Activated CD8-positive, alpha-beta memory T cell treated with anti-CD3 and anti-CD28 coated beads, Interleukin-2, amount 10 ng/mL, durations not matched to agents 7 days and 5 days (primary cell): Measurements from ENCODE around the gene PHLPP1. TPM values are rescaled to one million over a fixed set of nuclear protein-coding genes. Genes with fewer than 3 reads are reported as not detected.

Experiments used
- ATAC-seq: fragments of 150-1000 bp; cut with Tn5 transposase; one replicate; pipeline ENCODE4 v1.10.0; 2021; ENCODE audit warnings: moderate library complexity
- CTCF ChIA-PET: fragments of 350-600 bp; sonication (Branson Sonifier 250); formaldehyde crosslinking; loops from one replicate; lab custom pipeline; 2021; ENCODE audit warnings: antibody characterized with exemption; lab: Charles Lee
- DNase-seq: peaks from one replicate; pipeline ENCODE4 v3.0.0-alpha.2; 2020
- H3K27ac Mint-ChIP-seq: one replicate; pipeline ENCODE4 v1.8.0; 2021; ENCODE audit warnings: mild to moderate bottlenecking, mixed read lengths
- H3K27me3 Mint-ChIP-seq: one replicate; pipeline ENCODE4 v1.8.0; 2021; ENCODE audit warnings: mixed read lengths
- H3K36me3 Mint-ChIP-seq: one replicate; pipeline ENCODE4 v1.8.0; 2021; ENCODE audit warnings: mild to moderate bottlenecking, mixed read lengths
- H3K4me1 Mint-ChIP-seq: one replicate; pipeline ENCODE4 v1.8.0; 2021; ENCODE audit warnings: mixed read lengths
- H3K4me3 Mint-ChIP-seq: one replicate; pipeline ENCODE4 v1.8.0; 2021; ENCODE audit warnings: mild to moderate bottlenecking, moderate library complexity, mixed read lengths
- H3K9me3 Mint-ChIP-seq: one replicate; pipeline ENCODE4 v1.8.0; 2022; ENCODE audit warnings: low read depth, mixed read lengths
- total RNA-seq, 2 experiments: library from RNA; stranded (reverse); gene quantifications; one replicate each; pipeline ENCODE4 v1.2.3, GENCODE V29; 2021

Gene PHLPP1
- total RNA-seq, 2 experiments from 2014 or later, result 9.8 to 18.3 TPM

DNA sequence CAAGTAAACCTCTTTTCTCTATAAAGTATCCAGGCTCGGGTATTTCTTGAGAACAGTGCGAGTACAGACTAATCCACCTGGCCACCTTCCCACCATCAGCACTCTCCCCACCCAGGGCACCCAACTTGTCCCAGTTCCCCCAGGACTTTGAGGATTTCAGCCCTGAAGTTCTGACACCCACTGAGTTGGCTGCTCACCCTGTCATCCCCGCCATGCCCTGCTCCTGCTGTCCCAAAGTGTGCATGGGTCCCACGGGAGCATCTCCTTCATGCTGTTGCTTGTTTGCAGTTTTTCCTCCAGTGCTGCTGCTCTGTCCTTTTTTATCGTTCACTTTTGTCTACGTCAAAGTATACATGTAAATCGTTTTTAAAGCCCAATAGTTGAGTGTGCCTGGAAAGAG is 273.9 kb downstream of the PHLPP1 start:
- CTCF ChIA-PET, result no interaction called here

DNA sequence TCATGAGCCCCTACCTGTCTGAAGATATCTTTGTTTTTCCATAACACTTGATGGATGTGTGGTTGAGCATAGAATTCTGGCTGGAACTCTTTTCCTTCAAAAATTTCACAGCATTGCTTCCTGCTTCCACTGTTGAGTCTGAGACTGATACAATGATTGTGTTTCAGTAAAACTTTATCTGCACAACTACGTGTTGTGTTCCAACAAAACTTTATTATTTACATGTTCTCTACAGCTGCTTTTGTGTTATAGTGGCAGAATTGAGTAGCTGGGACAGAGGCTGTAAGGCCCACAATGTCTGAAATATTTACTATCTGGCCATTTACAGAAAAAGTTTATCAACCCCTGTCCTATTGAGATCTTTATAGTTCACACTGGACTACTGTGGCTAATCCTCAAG is 275.3 kb downstream of the PHLPP1 start:
- ATAC-seq (no peak), DNase-seq (no peak)
- Mint-ChIP-seq H3K27me3 (peaks cover 44% of the 10 kb centered on the region), H3K4me3 (no peak overlapping the region), H3K4me1 (no peaks in the 10 kb centered on the region), H3K9me3 (no peaks in the 10 kb centered on the region), H3K36me3 (no peaks in the 10 kb centered on the region), H3K27ac (no peak overlapping the region)
- CTCF ChIA-PET, result no interaction called here

More for the DNA sequence above, 273.9 kb downstream of the PHLPP1 start:
- no peak for ATAC-seq
- Mint-ChIP-seq H3K4me1 (no peaks in the 10 kb centered on the region), H3K9me3 (no peaks in the 10 kb centered on the region), H3K4me3 (no peak overlapping the region), H3K27ac (no peak overlapping the region), H3K36me3 (no peaks in the 10 kb centered on the region), H3K27me3 (peaks cover 35% of the 10 kb centered on the region)
- DNase-seq, result no peak

DNA sequence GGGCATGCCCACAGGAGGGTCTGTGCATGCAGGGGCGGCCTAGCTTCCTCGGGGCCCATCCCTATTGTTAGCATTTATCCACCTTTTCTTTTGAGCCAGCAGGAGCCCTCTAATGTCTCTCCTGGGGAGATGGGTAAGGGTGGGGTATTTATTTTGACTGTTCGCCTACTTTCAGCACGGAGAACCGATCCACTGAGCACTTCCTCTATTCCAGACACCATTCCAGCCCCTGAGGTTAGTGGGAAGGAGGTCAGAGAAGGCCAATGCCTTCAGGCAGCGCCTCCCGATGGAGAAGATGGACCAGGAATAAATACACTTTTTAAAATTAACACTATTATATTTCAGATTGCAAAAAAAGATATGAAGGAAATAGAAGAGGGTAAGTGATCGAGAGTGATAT is 276.0 kb downstream of the PHLPP1 start:
- no peak for DNase-seq
- CTCF ChIA-PET, result no interaction called here
- Mint-ChIP-seq H3K4me1 (no peaks in the 10 kb centered on the region), H3K36me3 (no peaks in the 10 kb centered on the region), H3K27me3 (peaks cover 48% of the 10 kb centered on the region), H3K4me3 (no peak overlapping the region), H3K9me3 (no peaks in the 10 kb centered on the region), H3K27ac (no peak overlapping the region)
- ATAC-seq, result no peak

DNA sequence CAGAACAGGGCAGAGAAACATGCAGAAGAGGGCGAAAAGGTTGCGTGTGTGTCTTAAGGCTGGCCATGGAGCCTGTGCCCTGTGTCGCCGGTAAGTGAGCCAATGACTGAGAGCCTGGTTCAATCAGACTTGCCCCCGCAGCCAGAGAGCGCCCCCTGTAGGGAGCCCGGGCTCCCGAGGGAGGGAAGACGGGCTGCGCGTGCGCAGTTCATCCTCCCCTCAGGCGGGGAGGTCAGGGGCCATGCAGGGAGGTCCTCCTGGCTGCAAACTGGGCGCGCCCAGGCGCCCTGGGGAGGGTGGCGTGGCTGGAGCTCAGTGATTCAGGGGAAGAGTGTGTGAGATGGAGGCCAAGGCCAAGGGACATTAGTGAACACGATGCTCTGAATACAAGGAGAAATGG is 276.6 kb downstream of the PHLPP1 start:
- CTCF ChIA-PET, result interaction anchor here (2.5 kb wide), 1 partner anchor 9 kb away, joined by 11 read pairs; no protein-coding TSS in a partner anchor
- DNase-seq, result no peak
- peaks cover 52% of the 10 kb centered on the region for H3K27me3 Mint-ChIP-seq
- H3K4me1 Mint-ChIP-seq, result no peaks in the 10 kb centered on the region
- no peak overlapping the region for H3K27ac Mint-ChIP-seq
- H3K36me3 Mint-ChIP-seq, result no peaks in the 10 kb centered on the region
- no peak for ATAC-seq
- H3K9me3 Mint-ChIP-seq, result no peaks in the 10 kb centered on the region
- no peak overlapping the region for H3K4me3 Mint-ChIP-seq

DNA sequence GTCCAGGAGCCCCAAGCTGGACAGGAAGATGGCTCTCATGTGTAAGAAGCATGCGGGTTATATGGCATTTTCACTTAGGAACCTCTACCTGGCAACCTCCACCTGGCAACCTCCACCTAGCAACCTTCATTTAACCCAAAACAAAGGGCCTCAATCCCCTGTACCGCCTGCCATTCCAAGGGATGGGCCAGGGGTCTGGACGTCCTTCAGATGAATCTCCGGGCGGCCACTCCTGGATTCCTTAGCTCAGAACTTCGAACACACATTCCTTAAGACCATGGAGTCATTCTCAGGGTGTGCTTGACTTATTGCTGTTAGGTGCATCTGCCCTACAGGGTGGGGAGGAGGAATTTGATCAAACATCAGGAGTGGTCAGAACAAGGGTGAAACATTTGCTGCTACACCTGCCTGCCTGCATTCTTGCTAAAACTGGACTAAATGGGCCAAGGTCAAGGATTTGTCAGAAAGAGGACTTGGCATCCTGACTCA is 277.6 kb downstream of the PHLPP1 start:
- CTCF ChIA-PET, result interaction anchor here (2.5 kb wide), 1 partner anchor 10 kb away, joined by 11 read pairs; no protein-coding TSS in a partner anchor
- no peak for DNase-seq

DNA sequence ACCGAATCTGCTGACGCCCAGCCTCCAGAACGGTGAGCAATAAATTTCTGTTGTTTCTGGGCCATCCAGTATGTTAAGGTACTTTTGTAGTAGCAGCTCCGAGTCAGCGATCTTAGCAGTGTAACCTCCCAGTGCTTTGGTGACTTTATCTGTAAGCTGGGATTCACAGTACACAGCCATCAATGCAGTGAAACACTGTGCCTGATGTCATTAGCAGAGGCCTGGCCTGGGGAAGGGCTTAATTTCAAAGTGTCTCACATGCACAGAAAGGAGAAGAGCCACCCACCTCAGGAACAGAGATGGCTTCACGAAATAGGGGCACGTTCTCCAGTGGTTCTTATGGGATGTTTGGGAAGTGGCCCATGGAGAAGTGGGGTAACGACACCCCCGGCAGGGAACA is 281.2 kb downstream of the PHLPP1 start:
- CTCF ChIA-PET, result interaction anchor here (1.1 kb wide), 1 partner anchor 14 kb away, joined by 4 read pairs; no protein-coding TSS in a partner anchor
- Mint-ChIP-seq H3K4me3 (no peak overlapping the region), H3K27ac (no peak overlapping the region), H3K27me3 (peaks cover 37% of the 10 kb centered on the region), H3K4me1 (no peaks in the 10 kb centered on the region), H3K36me3 (no peaks in the 10 kb centered on the region), H3K9me3 (no peaks in the 10 kb centered on the region)
- no peak for ATAC-seq
- no peak for DNase-seq

More for the DNA sequence above, 277.6 kb downstream of the PHLPP1 start:
- Mint-ChIP-seq H3K27ac (no peak overlapping the region), H3K27me3 (peaks cover 52% of the 10 kb centered on the region), H3K36me3 (no peaks in the 10 kb centered on the region), H3K9me3 (no peaks in the 10 kb centered on the region), H3K4me3 (no peak overlapping the region), H3K4me1 (no peaks in the 10 kb centered on the region)
- ATAC-seq, result no peak

DNA sequence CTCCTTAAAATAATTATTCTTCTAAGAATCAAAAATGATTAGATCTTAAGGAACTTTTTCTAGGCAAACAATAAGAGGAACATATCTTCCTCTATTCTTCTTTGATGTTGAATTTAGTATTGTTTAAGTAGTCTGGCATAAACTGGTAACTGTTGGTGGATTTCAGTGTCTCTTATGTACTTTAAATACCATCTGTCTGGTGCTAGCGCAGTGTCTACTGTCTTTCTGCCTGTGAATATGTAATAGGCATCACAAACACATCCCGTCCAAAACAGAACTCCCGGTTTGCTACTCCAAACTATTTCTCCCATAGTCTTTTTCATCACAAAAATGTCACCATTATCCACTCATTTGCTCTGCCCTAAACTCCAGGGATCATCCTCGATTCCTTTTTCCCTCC is 281.7 kb downstream of the PHLPP1 start:
- Mint-ChIP-seq H3K36me3 (no peaks in the 10 kb centered on the region), H3K4me3 (no peak overlapping the region), H3K27ac (no peak overlapping the region), H3K4me1 (no peaks in the 10 kb centered on the region), H3K9me3 (no peaks in the 10 kb centered on the region), H3K27me3 (peaks cover 35% of the 10 kb centered on the region)
- ATAC-seq (no peak), DNase-seq (no peak)
- CTCF ChIA-PET, result no interaction called here

DNA sequence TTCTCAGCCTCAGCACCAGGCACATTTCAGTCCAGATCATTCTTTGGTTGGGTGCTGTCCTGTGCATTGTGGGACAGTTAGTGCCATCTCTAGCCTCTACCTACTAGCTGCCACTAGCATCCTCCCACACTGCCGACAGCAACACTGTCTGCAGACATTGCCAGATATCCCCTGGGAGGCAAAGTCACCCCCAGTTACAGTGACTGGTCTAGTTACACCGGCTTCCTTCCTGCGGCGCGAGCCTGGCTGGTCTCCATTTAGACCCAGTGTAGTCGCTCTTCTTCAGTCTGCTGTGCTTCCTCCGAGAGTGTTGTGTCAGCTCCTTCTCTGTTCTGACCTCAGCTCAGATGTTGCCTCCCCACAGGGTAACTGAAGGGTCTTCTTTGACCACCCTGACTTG is 283.1 kb downstream of the PHLPP1 start:
- Mint-ChIP-seq H3K27ac (no peak overlapping the region), H3K36me3 (no peaks in the 10 kb centered on the region), H3K4me1 (no peaks in the 10 kb centered on the region), H3K4me3 (no peak overlapping the region), H3K9me3 (no peaks in the 10 kb centered on the region), H3K27me3 (peaks cover 30% of the 10 kb centered on the region)
- CTCF ChIA-PET, result interaction anchor here (0.7 to 2.1 kb wide), 2 partner anchors 18 to 412 kb away, joined by 3 to 6 read pairs; no protein-coding TSS in a partner anchor
- ATAC-seq, result no peak
- no peak for DNase-seq

DNA sequence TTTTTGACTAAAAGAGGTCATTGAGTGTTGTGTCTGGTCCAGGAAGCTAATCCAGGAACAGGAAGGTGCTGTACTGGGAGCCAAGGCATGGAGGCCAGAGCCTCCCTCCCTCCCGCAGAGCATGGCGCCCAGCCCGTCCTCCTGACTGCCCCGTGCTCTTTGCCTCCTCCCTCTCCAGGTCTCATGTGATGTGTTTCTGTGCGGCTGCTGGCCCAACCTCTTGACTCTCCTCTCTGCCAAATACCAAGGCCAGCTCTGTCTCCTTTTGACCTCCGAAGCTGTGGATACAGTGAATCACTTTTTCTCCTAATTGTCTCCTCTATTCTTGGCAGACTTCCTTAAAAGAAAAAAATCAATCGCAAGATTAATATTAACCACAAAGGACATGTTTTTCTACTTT is 284.1 kb downstream of the PHLPP1 start:
- Mint-ChIP-seq H3K4me3 (no peak overlapping the region), H3K27ac (no peak overlapping the region), H3K27me3 (peaks cover 22% of the 10 kb centered on the region), H3K9me3 (no peaks in the 10 kb centered on the region), H3K4me1 (no peaks in the 10 kb centered on the region), H3K36me3 (no peaks in the 10 kb centered on the region)
- DNase-seq, result no peak
- CTCF ChIA-PET, result interaction anchor here (0.7 to 2.1 kb wide), 2 partner anchors 17 kb away, joined by 3 to 6 read pairs; no protein-coding TSS in a partner anchor
- no peak for ATAC-seq

DNA sequence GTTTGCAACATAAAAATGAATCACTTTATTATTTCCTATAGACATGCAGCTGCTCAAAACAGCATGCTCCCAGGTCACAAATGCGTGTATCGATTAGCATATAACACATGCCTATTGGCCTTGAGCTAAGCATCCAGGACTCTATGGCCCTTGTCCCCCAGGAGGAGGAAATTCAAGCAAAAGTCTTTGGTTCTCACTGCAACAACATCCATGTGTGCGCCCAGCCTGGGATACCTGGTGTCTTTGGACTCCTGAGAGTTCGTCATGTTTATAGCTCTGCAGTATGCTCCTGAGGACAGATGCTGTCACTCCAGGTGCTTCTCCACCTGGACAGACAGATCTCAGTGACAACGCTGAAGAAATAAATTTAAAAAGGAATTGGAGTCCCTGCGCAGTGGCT is 284.6 kb downstream of the PHLPP1 start:
- no peaks in the 10 kb centered on the region for H3K36me3 Mint-ChIP-seq
- CTCF ChIA-PET, result interaction anchor here (0.7 to 2.1 kb wide), 3 partner anchors 17 to 42 kb away, joined by 3 to 6 read pairs (median 3); no protein-coding TSS in a partner anchor
- H3K9me3 Mint-ChIP-seq, result no peaks in the 10 kb centered on the region
- H3K27ac Mint-ChIP-seq, result no peak overlapping the region
- H3K4me3 Mint-ChIP-seq, result no peak overlapping the region
- H3K27me3 Mint-ChIP-seq, result peaks cover 19% of the 10 kb centered on the region
- DNase-seq, result no peak
- H3K4me1 Mint-ChIP-seq, result no peaks in the 10 kb centered on the region
- no peak for ATAC-seq

DNA sequence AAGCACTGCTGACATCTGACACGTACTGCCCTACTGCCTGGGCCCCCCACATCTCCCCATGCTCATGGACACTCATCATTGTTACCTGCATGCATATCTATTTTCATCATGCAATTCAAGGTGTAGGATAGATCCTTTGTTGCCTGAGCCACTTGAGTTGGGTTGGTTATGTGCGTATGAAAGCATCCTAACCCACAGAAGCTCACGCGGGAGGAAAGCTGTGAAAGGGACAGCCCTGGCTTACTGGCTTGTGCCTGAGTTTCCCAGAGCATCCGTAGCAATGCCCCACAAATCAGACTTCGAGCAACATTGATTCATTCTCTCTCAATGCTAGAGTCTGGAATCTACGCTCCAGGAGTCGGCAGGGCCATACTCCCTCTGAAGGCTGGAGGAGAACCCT is 285.5 kb downstream of the PHLPP1 start:
- H3K9me3 Mint-ChIP-seq, result no peaks in the 10 kb centered on the region
- H3K36me3 Mint-ChIP-seq, result no peaks in the 10 kb centered on the region
- ATAC-seq, result no peak
- no peak overlapping the region for H3K27ac Mint-ChIP-seq
- CTCF ChIA-PET, result interaction anchor here (1.1 kb wide), 1 partner anchor 43 kb away, joined by 3 read pairs; no protein-coding TSS in a partner anchor
- no peak overlapping the region for H3K4me3 Mint-ChIP-seq
- no peak for DNase-seq
- peaks cover 14% of the 10 kb centered on the region for H3K27me3 Mint-ChIP-seq
- no peaks in the 10 kb centered on the region for H3K4me1 Mint-ChIP-seq

DNA sequence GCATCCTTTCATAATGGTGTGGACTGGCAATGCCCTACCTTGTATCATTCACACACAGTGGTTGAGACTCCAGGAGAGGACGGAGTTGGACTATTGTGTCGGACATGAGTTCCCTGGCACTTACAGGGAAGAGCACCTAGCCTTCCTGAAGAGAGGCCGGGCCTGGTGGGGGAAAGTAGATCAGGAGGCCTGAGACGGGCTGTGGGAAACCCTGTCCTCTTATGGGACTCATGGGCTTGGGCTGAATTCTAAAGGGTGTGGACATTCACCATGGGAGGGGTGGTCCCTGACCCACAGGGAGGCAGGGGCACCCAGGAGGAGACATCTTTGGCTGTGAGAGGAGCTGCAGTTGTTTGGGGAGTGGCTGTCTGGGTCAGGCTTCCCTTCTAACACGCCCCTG is 286.5 kb downstream of the PHLPP1 start:
- CTCF ChIA-PET, result no interaction called here

DNA sequence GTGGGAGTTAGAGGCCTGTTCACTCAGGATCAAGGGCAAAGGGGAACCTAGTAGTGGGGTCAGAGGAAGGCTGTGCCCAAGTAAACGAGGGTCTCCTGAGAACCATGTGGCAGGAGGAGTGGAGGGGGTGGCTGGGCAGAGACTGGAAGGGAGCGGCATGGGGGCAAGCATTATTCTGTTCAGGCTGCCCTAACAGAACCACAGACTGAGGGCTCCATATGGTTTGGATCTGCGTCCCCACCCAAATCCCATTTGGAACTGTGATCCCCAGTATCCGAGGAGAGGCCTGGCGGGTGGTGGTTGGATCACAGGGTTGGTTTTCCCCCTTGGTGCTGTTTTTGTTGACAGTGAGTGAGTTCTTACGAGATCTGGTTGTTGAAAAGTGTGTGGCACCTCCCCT is 287.0 kb downstream of the PHLPP1 start:
- Mint-ChIP-seq H3K27me3 (peaks cover 8% of the 10 kb centered on the region), H3K36me3 (no peaks in the 10 kb centered on the region), H3K27ac (no peak overlapping the region), H3K4me3 (no peak overlapping the region), H3K4me1 (no peaks in the 10 kb centered on the region), H3K9me3 (no peaks in the 10 kb centered on the region)
- CTCF ChIA-PET, result no interaction called here
- ATAC-seq (no peak), DNase-seq (no peak)

More for the DNA sequence above, 286.5 kb downstream of the PHLPP1 start:
- Mint-ChIP-seq H3K36me3 (no peaks in the 10 kb centered on the region), H3K4me3 (no peak overlapping the region), H3K9me3 (no peaks in the 10 kb centered on the region), H3K27me3 (peaks cover 8% of the 10 kb centered on the region), H3K27ac (no peak overlapping the region), H3K4me1 (no peaks in the 10 kb centered on the region)
- ATAC-seq (no peak), DNase-seq (no peak)

DNA sequence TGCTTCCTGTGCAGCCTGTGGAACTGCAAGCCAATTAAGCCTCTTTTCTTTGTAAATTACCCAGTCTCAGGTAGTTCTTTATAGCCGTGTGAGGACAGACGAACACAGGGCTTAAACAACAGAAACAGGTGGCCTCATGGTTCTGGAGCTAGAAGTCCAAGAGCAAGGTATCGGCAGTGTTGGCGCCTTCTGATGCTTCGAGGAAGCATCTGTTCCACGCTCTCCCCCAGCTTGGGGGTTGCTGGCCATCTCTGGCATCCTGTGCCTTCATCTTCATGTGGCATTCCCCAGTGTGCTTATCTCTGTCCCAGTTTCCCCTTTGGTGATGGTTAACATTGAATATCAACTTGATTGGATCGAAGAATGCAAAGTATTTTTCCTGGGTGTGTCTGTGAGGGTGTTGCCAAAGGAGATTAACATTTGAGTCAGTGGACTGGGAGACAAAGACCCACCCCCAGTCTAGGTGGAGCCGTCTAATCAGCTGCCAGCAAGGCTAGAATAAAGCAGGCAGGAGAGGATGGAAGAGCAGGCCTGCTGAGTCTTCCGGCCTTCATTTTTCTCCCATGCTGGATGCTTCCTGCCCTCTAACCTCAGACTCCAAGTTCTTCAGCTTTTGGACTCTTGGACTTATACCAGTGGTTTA is 287.6 kb downstream of the PHLPP1 start:
- DNase-seq (no peak), ATAC-seq (no peak)
- peaks cover 8% of the 10 kb centered on the region for H3K27me3 Mint-ChIP-seq
- CTCF ChIA-PET, result no interaction called here
- H3K36me3 Mint-ChIP-seq, result no peaks in the 10 kb centered on the region
- no peak overlapping the region for H3K4me3 Mint-ChIP-seq
- no peaks in the 10 kb centered on the region for H3K9me3 Mint-ChIP-seq
- no peak overlapping the region for H3K27ac Mint-ChIP-seq
- H3K4me1 Mint-ChIP-seq, result no peaks in the 10 kb centered on the region
